Kidney glomerular epithelial cell (primary cell): Measurements from ENCODE around the gene NKX1-1.

Experiments
- DNase-seq: peaks from one replicate; lab custom pipeline; 2025; lab: John Stamatoyannopoulos, UW

NKX1-1 gene

GRCh38 chr4:1359976-1360375 is 46.3 kb downstream of the NKX1-1 start:
- no peak for DNase-seq

- no peak for DNase-seq
Observed at GRCh38 chr4:1359144-1359501, 47.1 kb downstream of the NKX1-1 start.

GRCh38 chr4:1358421-1359143 is 47.7 kb downstream of the NKX1-1 start:
- DNase-seq: no peak

GRCh38 chr4:1357356-1358248 is 48.6 kb downstream of the NKX1-1 start:
- no peak for DNase-seq

- no peak for DNase-seq
Observed at GRCh38 chr4:1356181-1356998, 49.9 kb downstream of the NKX1-1 start.

GRCh38 chr4:1355378-1355777 is 50.9 kb downstream of the NKX1-1 start:
- DNase-seq: no peak

GRCh38 chr4:1354983-1355275 is 51.3 kb downstream of the NKX1-1 start:
- DNase-seq: no peak

GRCh38 chr4:1354136-1354982 is 51.9 kb downstream of the NKX1-1 start:
- no peak for DNase-seq

- DNase-seq: no peak
Observed at GRCh38 chr4:1353186-1354055, 52.8 kb downstream of the NKX1-1 start.
